AML-193 (cell line): ENCODE measurements around the gene MMP8.
"Not testable (repeated sequence)": the region's sequence is repeated elsewhere in the genome, so short reads cannot be mapped to it uniquely, and the experiment has no call there.

ENCODE experiments used
- DNase-seq, 2 experiments: peaks; one replicate each; lab custom pipeline; 2025; lab: John Stamatoyannopoulos, UW

The MMP8 gene

GRCh38 chr11:102724904-102725500, at the start of gene MMP8:
Gene MMP8, minus strand, starts transcription at chr11:102724954. Its CDS starts 99 bp downstream, at chr11:102724855.
- DNase-seq: peak in 1 of 2 experiments; percentile 3

GRCh38 chr11:102773386-102773785, 48.6 kb upstream of the MMP8 start:
- no peak for DNase-seq

- no peak for DNase-seq
These were observed 46.6 kb upstream of the MMP8 start for GRCh38 chr11:102771351-102771750.

GRCh38 chr11:102770191-102770590, 45.4 kb upstream of the MMP8 start:
- no peak for DNase-seq

- DNase-seq: no peak
These were observed 43.0 kb upstream of the MMP8 start for GRCh38 chr11:102767800-102768199.

GRCh38 chr11:102763440-102763839, 38.7 kb upstream of the MMP8 start:
- DNase-seq: no peak

- no peak for DNase-seq
These were observed 37.6 kb upstream of the MMP8 start for GRCh38 chr11:102762361-102762767.

- no peak for DNase-seq
These were observed 37.0 kb upstream of the MMP8 start for GRCh38 chr11:102761646-102762238.

GRCh38 chr11:102760344-102761035, 35.7 kb upstream of the MMP8 start:
- peak in 1 of 2 experiments; percentile 24 for DNase-seq

- DNase-seq: peak; percentile 51 to 64
These were observed 33.2 kb upstream of the MMP8 start for GRCh38 chr11:102757823-102758549.

GRCh38 chr11:102753267-102753666, 28.5 kb upstream of the MMP8 start:
- no peak for DNase-seq

- no peak for DNase-seq
These were observed 26.9 kb upstream of the MMP8 start for GRCh38 chr11:102751673-102752072.

GRCh38 chr11:102749101-102749722, 24.5 kb upstream of the MMP8 start:
- DNase-seq: no peak

GRCh38 chr11:102746746-102747578, 22.2 kb upstream of the MMP8 start:
- DNase-seq: not testable (repeated sequence)

- no peak for DNase-seq
These were observed 9.9 kb upstream of the MMP8 start for GRCh38 chr11:102734650-102735049.

GRCh38 chr11:102733232-102733875, 8.6 kb upstream of the MMP8 start:
- DNase-seq: peak; percentile 62 to 69

GRCh38 chr11:102730944-102731343, 6.2 kb upstream of the MMP8 start:
- DNase-seq: not testable (repeated sequence)

- no peak for DNase-seq
These were observed 5.4 kb upstream of the MMP8 start for GRCh38 chr11:102729849-102730815.

- peak; percentile 87 to 91 for DNase-seq
These were observed 3.1 kb upstream of the MMP8 start for GRCh38 chr11:102727890-102728289.
